GM12874 (cell line): ENCODE results near the gene LINC00237.

Experiments
- TF ChIP-seq, protein P1 (sequence below): IDR thresholded peaks from 2 replicates; pipeline ENCODE4 v1.5.1; 2011; ENCODE audit warnings: low read depth, mild to moderate bottlenecking, control low read depth, low read length, moderate library complexity; ENCODE audit not compliant: insufficient read depth

The LINC00237 gene

DNA sequence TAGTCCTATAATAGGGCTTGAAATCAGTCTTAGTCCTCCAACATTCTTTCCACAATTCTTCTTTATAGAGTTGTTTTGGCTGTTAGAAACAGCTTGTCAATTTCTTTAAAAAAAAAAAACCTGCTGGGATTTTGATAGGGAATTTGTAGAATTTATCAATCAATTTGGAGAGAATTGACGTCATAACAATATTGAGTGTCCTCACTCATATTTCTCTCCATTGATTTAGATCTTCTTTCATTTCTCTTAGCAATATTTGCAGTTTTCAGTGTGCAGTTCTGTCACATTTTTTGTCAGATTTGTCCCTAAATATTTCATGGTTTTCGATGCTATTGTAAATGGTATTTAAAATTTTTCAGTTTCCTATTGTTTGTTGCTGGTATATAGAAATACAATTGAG is 5.3 kb upstream of the LINC00237 start:
- TF ChIP-seq, protein P1, sequence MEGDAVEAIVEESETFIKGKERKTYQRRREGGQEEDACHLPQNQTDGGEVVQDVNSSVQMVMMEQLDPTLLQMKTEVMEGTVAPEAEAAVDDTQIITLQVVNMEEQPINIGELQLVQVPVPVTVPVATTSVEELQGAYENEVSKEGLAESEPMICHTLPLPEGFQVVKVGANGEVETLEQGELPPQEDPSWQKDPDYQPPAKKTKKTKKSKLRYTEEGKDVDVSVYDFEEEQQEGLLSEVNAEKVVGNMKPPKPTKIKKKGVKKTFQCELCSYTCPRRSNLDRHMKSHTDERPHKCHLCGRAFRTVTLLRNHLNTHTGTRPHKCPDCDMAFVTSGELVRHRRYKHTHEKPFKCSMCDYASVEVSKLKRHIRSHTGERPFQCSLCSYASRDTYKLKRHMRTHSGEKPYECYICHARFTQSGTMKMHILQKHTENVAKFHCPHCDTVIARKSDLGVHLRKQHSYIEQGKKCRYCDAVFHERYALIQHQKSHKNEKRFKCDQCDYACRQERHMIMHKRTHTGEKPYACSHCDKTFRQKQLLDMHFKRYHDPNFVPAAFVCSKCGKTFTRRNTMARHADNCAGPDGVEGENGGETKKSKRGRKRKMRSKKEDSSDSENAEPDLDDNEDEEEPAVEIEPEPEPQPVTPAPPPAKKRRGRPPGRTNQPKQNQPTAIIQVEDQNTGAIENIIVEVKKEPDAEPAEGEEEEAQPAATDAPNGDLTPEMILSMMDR: no peak

DNA sequence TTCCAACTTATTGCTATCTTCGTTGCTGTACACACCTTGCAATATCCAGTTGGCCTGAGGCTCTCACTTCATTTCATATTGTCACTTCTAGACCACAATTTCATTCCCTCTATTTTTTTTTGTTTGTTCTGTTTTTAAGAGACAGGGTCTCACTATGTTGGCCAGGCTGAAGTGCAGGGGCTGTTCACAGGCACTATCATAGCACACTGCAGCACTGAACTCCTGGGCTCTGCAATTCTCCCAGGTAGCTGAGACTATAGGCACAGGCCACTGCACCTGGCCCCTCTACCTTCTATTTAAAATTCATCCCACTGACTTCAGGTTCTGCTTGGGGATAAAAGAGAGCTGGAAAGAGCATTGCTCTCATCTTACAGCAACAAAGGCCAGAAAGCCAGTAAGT is 4.7 kb upstream of the LINC00237 start:
- TF ChIP-seq, protein P1: no peak

DNA sequence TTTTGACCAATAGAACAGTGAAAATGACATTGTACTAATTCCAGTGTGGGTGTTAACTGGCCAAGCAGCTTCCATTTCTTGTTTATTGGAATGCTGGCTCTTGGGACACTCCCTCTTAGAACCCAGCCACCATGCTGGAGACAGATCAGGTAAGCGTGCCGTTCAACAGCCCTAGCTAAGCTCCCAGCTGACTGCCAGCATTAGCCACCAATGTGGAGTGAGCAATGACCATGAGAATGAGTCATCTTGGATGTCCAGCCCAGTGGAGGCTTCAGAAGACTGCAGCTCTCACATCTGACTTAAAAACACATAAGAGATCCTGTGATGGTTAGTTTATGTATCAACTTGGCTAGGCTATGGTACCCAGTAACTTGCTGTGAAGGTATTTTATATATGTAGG is 3.0 kb upstream of the LINC00237 start:
- TF ChIP-seq, protein P1: no peak

DNA sequence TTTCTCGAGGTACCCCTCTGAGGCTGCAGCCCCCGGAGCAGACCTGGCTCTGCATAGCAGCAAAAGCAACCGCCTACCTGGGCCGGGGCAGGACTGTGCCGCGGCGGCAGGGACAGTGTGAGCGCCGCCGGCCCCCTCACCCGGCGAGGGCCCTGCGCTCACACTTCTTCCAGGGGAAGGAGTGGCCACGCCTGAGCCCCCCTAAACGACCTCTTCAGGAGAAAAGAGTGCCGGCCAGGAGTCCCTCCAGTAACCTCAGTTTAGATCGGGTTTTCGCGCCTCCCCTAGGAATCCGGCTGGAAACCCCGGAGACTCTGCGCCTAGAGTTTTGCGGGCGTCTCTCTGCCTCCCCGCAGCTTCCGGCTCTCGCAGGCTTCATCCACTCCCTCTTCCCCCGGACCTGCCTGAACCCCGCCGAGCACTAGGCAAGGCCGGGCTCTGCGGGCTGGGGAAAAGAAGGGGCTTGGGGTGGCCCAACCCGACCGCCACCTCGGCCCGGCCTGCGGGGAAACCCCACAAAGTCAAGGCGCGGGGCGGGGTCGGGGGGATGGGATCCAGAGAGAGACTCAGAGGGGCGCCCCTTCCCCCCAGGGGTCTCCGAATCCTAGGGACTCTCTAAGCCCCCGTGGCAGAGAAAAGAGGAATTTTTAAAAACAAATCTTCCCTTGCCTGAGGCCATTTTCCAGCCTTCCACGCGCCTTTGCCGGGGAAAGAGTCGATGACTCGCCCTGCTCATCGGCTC is 558 bp downstream of the LINC00237 start:
- TF ChIP-seq, protein P1: no peak

DNA sequence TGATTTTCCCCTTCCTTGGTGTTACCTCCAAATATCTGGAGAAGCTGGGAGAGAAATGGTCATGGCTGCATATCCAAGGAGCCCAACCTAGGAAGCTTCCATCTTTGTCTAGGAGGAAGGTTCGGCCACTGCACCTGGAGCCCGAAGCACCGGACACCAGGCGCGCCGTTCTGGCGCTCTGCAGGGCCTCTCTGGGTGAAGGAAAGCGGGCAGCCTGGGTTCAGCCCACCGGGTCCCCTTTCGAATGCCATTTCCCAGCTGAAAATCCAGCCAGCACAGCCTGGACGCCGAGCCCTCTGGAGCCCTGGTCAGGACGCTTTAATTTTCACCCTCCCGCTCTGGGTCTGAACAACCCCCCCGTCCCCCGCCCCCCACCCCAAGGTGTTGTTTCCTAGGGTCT is 1.2 kb downstream of the LINC00237 start:
- TF ChIP-seq, protein P1: no peak

DNA sequence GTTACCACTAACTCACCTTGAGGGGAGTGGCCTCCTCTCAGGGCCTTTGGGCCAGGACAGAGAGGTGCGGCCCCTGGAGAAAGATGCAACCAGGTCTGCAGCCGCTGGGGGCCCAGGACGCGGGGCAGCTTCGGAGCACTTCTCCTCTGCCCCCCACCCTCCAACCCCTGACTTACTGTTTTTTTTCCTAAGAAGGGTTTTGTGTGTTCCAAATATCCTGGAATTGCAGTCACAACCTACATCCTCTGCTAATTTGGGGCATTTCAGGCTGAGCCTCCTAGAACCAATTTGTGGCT is 1.7 kb downstream of the LINC00237 start:
- TF ChIP-seq, protein P1: no peak

DNA sequence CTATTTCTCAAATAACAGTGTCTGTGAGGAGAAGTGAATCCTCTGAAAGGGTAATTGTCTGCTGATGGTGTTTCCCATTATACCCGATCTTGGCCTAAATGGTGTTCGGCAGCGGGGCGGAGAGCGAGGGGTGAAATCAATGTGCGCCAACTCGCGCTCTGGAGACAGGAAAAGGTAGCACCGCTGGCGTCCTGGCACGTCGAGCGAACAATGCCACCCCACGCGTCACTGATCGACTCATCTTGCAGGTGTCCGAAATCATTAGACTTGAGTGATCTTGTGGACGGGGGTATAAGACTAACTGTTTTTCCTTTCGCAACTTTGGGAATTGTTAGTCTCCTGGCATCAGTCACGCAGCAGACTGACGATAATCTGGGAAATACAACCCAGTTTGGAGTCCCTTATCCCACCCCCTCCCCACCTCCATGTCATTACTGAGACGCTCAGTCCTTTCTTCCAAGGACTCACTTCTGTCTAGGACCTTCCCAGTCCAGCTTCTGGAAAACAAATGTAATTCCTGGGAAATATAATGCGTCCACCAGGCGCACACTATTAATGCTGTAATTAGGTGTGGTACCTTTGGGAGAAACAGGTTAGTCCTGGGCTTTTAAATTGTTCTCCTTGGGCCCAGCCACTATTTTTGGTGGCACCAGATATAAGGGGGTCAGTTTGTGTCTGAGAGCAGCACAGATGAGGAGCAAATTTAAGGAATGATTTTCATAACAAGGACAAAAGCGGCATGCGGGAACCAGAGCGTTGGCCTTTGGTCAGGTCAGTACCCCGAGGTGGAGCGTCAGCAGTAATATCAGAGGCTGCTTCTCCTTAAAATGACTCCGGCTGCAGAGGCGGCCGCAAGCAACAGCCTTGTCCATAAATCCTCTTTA is 2.3 kb downstream of the LINC00237 start:
- TF ChIP-seq, protein P1: no peak
